Fibroblast of the conjunctiva (primary cell): ENCODE measurements around the gene LRFN2.

Source experiments
- DNase-seq: peaks from one replicate; pipeline ENCODE4 v3.0.0-alpha.2; 2010; ENCODE audit warnings: low read depth

Gene LRFN2

DNA sequence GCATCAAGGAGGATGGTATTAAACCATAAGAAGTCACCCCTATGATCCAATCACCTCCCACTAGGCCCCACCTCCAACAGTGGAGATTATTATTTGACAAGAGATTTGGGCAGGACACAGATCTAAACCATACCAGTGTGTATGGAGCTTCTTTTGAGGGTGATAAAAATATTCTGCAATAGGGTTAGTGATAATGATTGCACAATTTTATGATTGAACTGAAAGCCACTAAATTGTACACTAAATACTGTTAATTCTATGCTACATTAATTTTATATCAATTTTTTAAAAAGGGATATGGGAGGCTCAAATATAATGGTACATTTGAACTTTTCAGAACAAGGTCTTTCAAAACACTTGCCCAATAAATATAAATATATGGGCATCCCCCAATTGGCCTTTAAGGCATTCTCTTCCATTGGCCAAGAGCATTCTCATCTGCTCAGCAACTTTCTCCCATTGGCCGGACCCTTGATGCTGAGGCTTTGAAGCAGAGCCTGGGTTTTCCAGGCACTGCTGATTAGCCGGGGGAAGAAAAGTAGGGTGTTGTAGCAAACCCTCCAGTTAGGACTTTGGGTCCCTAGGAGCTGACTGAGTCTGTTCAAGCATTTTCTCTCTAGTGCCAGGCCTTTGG is 209.9 kb downstream of the LRFN2 start:
- no peak for DNase-seq

DNA sequence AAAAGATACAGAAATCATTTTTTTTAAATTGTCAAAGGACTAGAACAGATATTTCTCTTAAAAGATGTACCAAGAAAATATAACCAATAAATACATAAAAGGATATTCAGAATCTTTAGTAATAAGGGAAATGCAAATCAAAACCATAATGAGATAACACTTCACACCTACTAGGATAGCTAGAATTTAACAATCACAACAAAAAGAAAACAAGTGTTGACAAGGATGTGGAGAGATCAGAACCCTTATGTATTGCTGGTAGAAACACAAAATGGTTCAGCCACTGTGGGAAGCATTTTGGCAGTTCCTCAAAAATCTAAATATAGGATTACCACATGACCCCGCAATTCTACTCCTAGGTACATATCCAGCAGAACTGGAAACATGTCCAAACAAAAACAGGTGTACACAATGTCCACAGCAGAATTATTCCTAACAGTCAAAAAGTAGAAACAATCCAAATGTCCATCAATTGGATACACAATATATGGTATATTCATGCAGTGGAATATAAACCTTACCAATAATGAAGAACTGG is 211.0 kb downstream of the LRFN2 start:
- no peak for DNase-seq

DNA sequence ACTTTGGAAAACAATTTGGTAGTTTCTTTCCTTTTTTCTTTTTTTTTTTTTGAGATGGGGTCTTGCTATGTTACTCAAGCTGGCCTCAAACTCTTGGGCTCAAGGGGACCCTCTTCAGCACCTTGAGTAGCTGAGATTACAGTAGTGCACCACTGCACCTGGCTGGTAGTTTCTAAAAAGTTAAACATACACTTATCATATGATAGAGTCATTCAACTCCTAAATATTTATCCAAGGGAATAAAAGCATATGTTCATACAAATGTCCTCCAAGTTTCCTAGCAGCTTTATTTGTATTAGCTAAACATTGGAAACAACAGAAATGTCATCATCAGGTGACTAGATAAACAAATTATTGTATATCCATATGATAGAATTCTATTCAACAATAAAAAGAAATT is 213.9 kb downstream of the LRFN2 start:
- no peak for DNase-seq

DNA sequence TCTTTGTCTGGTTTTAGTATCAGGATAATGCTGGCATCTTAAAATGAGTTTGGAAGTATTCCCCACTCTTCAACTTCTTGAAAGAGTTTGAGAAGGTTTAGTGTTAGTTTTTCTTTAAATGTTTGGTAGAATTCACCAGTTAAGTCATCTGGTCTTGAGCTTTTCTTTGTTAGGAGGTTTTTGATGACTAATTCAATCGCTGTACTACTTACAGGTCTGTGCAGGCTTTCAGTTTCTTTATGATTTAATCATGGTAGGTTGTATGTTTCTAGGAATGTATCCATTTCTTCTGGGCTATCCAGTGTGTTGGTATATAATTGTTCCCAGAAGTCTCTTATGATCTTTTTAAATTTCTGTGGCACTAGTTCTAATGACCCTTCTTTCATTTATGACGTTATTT is 215.5 kb downstream of the LRFN2 start:
- no peak for DNase-seq

DNA sequence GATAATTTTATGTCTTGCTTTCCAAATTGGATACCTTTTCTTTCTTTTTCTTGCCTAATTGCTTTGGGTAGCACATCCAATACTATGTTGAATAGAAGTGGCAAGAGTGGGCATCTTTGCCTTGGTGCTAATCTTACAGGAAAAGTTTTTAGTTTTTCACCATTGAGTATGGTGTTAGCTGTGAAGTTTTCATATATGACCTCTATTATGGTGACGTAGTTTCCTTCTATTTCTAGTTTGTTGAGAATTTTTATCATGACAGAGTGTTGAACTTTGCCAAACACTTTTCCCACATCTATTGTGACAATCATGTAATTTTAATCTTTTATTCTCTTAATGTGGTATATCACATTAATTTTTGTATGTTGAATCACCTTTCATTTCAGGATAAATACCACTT is 216.1 kb downstream of the LRFN2 start:
- DNase-seq, result no peak

DNA sequence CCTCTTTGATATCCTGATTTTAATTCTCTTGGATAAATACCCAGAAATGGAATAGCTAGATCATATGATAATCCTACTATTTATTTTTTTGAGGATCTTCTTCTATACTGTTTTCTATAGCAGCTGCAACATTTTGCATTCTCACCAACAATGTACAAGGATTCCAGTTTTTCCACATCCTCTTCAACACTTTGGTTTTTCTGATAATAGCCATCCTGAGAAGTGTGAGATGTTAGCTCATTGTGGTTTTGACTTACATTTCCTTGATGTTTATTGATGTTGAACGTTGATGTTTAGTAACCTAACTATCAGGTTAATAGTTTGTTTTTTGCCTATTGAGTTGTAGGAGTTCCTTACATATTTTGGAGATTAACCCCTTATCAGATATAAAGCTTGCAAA is 217.3 kb downstream of the LRFN2 start:
- no peak for DNase-seq

DNA sequence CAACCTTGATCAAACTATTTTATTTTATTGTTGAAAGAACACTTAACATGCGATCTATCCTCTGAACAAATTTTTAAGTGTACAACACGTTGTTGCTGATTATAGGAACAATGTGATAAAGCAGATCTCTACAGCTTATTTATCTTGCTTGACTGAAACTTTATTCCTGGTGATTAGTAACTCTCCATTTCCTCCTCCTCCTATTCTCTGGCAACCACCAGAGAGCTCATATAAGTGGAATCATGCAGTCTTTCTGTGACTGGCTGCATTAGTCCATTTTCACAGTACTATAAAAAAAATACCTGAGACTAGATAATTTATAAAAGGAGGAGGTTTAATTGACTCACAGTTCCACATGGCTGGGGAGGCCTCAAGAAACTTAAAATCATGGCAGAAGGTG is 218.1 kb downstream of the LRFN2 start:
- DNase-seq, result no peak

DNA sequence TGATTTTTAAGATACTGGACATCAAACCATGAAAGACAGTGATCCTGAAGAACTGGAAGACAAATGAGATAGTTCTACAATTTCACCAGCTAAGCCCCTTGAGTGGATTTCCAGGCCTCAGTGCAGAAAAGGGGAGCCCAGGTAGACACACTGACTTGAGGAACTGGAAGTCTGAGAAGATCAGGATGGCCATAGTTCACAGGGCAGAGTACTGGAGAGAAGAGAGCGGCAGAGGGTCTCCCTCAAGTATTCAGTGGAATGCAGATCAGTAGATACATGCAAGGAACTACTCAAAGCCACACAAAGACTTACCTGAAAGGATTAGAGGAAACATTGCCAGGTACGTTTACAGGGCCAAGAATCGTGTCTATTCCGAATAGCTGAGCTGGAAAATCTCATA is 224.3 kb downstream of the LRFN2 start:
- no peak for DNase-seq

DNA sequence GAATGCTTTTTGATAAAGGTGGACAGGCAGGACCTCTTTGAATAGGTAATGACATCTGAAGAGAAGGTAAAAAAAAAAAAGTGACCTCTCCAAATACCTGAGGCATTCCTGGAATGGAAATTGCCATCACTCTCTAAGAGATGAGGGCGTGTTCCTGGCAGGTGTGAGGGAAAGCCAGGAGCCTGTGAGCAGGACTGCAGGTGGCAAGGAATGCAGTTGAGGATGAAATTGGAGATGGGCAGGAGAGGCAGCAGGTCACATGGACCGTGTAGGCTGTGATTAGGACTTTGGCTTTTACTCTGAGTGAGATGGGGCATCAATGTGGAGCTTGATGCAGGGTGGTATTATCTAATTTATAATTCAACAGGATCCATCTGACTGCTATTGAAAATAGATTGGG is 227.4 kb downstream of the LRFN2 start:
- DNase-seq, result no peak

DNA sequence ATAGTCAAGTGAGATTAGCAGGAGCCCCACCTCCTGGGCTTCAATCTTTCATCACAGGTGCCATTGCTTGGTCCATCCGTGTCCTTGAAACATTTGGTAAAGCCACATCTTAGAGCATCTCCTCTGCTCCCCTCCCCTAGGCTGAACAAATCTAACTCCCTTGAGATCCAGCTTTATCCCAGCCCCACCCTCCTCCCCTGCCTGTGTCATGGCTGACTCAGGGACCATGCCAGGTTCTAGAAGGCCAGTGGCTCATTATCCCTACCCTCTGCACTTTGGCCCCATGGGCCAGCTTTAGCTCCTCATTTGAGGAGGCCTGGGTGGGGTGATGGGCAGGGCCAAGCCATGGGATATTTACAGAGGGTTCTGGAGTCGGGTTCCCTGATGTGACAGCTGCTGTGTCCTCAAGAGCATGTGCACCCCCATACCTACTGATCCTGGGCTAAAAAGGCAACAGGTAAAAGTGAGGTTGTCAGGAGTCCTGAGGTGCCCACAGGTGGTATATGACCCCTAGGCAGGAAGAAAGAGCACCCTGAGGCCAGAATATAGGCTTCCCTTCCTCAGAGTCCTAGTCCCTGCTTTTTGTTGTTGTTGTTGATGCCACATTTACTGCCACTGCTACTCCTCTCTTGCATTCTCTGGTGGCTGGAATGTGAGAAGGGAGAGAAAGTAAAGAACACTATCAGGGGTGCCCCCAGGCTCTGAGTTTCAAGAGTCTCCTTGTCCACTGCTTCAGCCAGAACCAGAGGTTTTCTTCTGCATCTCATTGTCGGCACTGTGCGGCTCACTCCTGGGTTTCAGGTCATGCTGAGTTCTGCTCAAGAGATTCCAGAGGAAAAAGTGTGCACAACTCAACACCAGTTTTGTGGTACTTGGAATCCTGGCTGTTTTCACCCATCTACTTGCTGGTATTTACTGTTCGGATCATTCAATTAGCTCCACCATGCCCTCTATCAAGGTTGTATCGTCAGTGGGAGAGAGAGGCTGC is 228.4 kb downstream of the LRFN2 start:
- no peak for DNase-seq

DNA sequence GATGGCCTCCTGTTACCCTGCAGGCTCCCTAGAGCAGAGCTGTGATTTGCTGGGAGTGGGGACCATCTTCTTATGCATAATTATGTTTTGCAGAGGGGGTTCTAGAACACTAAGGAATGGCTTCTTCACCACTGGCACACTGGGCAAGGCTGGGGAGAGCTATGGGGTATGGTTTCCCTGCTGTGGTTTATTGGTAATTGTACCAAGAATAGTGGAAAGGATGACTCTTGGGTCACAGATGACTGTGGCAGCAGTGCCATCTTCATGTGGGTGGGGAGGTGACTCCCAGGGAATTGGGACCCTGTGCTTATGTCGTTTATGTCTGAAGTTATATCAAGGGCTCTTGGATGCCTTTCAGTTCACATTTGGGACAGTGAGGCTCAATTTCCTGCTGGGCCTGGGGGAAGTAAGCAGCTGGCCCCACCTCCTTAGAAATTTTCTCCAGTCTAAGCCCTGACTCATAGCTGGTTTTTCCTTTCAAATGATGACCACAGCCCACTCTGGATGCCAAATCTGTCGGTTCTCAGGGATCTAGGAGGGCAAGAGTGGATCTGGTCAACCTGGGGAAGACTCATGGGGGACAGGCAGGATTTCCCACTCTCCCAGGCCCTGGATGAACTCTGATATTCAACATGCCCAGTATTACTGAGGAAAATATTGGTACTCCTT is 230.8 kb downstream of the LRFN2 start:
- DNase-seq, result no peak

DNA sequence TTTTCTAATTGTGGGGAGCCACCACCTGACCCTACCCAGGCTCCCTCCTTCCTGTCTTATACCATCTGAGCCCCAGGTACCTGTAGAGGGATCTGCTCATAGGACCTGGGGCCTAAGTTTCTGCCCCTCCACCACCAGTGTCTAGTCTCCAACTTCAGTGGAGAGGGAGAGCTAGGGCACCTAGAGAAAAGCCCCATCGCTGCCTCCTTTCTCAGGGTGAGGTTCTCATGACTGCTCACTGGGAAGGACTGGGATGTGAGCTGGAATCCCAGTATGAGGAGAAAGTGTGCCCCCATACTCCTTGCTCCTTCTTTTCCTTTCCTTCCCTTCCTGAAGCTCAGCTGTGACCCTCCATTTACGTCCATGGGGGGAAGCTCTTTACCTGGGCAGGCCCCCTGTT is 231.6 kb downstream of the LRFN2 start:
- DNase-seq, result no peak

DNA sequence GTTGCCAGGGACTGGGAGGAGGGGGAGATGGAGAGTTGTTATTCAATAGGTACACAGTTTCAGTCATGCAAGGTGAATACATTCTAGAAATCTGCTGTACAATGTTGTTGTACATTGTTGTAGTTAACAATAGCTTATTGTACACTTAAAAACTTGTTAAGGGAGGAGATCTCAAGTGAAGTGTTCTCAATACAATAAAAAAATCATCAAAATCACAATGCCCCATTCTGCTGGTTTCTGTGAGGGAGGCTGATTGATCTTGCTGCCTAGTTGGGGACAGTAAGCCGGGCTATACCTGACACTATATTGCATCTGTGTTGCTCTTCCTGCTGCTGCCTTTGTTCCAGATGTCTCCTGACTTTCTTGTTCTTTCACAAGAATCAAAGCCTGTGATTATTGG is 232.1 kb downstream of the LRFN2 start:
- no peak for DNase-seq

DNA sequence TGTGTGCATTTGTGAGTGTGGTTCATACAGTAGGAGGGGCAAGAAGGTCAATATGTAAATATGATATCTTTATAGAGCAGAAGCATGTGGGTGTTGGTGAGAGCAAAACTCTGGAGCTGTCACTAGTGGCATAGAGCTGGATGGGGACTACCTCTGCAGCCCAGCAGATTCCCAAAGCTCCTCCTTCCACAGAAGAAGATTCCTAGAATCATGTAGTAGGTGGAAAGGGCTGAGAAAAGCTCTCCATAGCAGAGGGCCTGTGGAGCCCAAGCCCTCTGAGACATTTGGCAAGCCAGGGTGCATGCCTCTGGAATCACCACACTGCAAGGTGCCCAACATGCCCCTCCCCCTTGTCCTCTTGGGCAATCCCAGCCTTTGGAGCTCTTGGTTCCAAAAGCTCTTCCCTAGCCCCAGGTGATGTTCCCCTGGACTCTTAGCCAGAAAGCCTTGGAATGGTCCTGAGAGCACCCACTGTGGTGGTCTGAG is 233.2 kb downstream of the LRFN2 start:
- no peak for DNase-seq

DNA sequence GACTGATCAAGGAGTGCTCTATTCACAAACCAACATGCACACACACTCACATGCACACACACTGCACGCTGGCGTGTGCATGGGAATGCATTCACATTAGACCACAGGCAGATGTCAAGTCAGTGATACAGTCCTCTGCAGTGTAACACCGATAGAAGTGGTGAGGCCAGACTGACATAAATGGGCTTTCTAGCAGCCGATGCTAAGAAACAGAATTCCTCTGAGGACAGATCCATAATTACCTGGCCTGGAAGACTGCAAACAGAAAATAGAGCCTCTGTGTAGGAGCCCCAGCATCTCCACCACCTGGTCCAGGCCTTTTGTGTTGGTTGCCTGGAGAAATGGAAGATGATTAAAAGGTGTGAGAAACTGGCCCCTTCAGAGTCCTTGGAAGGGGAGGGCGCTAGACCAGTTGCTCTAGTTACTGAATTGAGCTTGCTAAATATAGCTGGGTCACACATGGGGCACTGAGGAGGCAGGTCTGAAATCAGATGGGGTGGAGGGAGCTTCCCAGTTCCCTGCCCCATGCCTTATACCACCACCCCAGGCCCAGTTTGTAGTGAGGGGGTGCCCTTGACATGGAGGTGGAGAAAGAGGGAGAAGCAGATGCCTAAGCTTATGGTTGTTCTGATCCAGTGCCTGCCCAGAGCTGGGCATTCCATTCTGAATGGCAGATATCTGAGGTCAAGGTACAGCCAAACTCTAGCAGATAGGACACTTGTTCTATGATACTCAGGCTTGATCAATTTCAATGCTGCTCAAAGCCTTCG is 233.8 kb downstream of the LRFN2 start:
- DNase-seq, result no peak

DNA sequence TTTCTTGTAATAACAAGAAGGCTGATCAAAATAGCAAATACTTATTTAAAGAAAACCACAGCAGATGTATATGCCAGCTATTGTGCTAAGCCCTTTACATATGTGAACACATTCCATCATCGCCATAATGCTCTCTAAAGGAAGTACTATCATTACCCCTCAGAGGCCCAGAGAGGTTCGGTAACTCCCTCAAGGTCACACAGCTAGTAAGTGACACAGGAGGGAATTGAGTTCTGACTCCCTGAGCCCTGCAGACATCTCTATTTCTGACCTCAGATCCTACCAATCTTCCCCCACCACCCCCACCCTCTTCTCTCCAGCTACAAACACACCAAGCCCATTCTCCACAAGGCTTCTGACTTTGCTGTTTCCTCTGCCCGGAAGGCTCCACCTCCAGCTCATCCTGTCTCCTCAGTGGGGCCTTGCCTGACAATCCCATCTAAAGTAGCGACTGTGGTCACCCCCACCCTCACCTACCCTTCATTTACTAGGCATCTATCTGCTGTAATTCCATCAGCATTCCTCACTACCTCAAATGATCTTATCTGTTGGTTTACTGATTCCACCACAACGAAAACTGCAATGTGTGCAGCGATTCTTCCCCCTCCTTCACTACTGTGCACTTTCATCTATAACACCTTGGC is 234.5 kb downstream of the LRFN2 start:
- DNase-seq, result no peak

DNA sequence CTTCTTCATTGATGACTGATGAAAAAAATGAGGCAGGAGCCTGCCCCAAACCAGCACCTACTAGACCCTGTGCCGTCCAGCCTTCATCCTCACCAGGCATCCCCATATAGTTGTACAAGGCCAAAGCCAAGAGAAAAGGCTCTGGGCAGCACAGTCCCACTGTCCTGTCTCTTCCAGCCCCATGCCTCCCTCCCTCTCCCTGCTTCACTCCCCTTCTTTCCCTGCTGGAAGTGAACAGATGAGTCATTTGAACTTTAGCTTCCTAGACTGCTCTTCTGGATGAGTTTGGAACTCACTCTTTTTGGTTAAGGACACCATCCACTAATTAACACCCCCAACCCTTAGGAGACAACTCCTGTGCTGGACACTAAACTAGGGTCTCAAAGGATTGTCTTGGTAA is 235.2 kb downstream of the LRFN2 start:
- no peak for DNase-seq

DNA sequence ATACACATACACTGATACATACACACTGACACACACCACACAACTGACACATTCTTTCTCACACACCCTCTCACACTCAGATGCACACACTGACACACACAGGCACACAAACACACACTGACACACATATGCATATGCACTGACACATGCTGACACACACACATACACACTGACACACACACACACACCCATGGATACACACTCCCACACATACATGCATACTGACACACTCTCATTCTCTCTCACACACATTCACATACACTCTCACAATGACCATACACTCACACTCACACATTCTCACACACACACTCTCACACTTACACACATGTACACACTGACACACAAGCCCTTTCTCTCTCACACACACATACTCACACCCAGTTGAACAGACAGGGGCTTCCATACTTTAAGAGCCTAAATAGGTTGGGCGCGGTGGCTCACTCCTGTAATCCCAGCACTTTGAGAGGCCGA is 236.4 kb downstream of the LRFN2 start:
- no peak for DNase-seq

DNA sequence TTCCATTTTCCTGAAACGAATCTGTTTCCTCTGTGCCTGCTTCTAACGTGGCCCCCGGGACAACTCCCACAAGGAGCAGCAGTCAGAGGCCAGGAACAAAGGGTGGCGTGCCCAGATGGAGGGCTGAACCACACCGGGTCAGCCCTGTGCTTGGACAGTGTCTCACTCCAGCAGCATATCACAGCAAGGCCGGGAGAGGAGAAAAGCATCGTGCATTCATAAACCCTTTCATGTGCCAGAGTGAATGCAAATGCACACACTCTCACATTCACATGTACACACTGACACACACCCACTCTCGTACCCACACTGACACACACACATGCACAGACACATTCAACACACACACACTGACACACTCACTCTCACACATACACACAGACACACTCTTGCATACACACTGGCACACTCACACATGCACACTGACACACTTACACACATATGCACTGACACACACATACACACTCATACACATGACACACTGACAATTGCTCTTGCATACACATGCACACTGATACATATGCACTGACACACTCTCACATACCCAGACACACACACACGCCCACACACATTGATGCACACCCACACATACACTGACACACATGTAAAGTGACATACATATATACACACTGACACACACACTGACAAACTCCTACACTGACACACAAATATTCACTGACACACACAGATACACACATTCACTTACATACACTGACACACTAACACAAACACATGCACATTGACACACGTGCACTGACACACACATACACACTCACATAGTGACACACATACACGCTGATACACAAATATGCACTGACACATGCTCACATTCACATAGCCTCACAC is 237.0 kb downstream of the LRFN2 start:
- DNase-seq, result no peak
